Measurements from ENCODE around the gene MRPS18A. TPM values are rescaled to one million over a fixed set of nuclear protein-coding genes. Genes with fewer than 3 reads are reported as not detected.

Gene MRPS18A
- total and polyA plus RNA-seq, 2 of the 13 experiments (the other 11 are each of a cell fraction or from before 2014, with no cell fraction given), result 87.8 to 89.1 TPM

- TF ChIP-seq ZBED4 (CRISPR knock-in tag; IDR thresholded peaks at IDR 0.05; ENCODE audit: borderline replicate concordance) (peak; percentile 97), RFX3 (CRISPR knock-in tag; IDR thresholded peaks at IDR 0.05) (no peak), NFIC (IDR thresholded peaks at IDR 0.05; ENCODE audit: low read length) (peak; percentile 38; the same call in 1 of the 2 replicates), ZNF816 (CRISPR knock-in tag; IDR thresholded peaks at IDR 0.05; ENCODE audit: borderline replicate concordance) (peak; percentile 86; the same call in 1 of the 2 replicates), ZNF17 (CRISPR knock-in tag; IDR thresholded peaks at IDR 0.05) (peak; percentile 59; the same call in 1 of the 2 replicates), SOX5 (CRISPR knock-in tag; IDR thresholded peaks at IDR 0.05; ENCODE audit: borderline replicate concordance) (peak; percentile 51; the same call in 1 of the 2 replicates), ZNF451 (CRISPR knock-in tag; IDR thresholded peaks at IDR 0.05) (peak; percentile 73; the same call in 1 of the 2 replicates), KDM1A (CRISPR knock-in tag; IDR thresholded peaks at IDR 0.05) (peak; percentile 50; the same call in 1 of the 2 replicates), STAT5B (CRISPR knock-in tag; IDR thresholded peaks at IDR 0.05) (peak; percentile 59; the same call in 1 of the 2 replicates), ZNF136 (CRISPR knock-in tag; IDR thresholded peaks at IDR 0.05; ENCODE audit: low read depth) (0 out of 2 replicates have a peak, but pooled peaks have one; percentile 31), ZFP36L2 (CRISPR knock-in tag; IDR thresholded peaks at IDR 0.05) (no peak; the same call in 1 of the 2 replicates), SALL1 (CRISPR knock-in tag; IDR thresholded peaks at IDR 0.05) (peak; percentile 95)
These were observed 51.9 kb downstream of the MRPS18A start, which contains the start of gene MAD2L1BP (continued) for GRCh38 chr6:43635387-43636307.

Data from HepG2 (cell line).